ENCODE data around the gene GMDS. TPM values are rescaled to one million over a fixed set of nuclear protein-coding genes. Genes with fewer than 3 reads are reported as not detected.

The GMDS gene
- total and polyA plus RNA-seq, 2 of the 8 experiments (the other 6 are each of a cell fraction or from before 2014, with no cell fraction given): 16.8 to 50.0 TPM

- CTCF ChIA-PET (ENCODE audit: partially characterized antibody): interaction anchor here (0.6 kb wide), 1 partner anchor 40 kb away, joined by 3 read pairs; no protein-coding TSS in a partner anchor
- no peak overlapping the region for H3K9ac ChIP-seq (replicated peaks in 1 of 4; ENCODE audit: extremely low read depth in 1 of 4, low read depth in 3 of 4, low read length in 3 of 4)
- no peak overlapping the region for H4K8ac ChIP-seq (ENCODE audit: extremely low read depth, insufficient read depth, low read length)
- H3K23me2 ChIP-seq (ENCODE audit: low read depth, low read length): no peaks in the 10 kb centered on the region
- H3K36me3 ChIP-seq (ENCODE audit: control insufficient read depth in 2 of 4, insufficient read depth in 4 of 4, low read length in 3 of 4): no peaks in the 10 kb centered on the region
- H3K4me2 ChIP-seq (ENCODE audit: insufficient read depth in 1 of 2, low read depth in 2 of 2, low read length in 2 of 2): no peak overlapping the region
- peaks cover 0 to 1% (median 0%) of the 10 kb centered on the region in 4 experiments; a peak in 1 of 7 replicates for H3K27me3 ChIP-seq (replicated peaks in 1 of 4; ENCODE audit: control insufficient read depth in 3 of 4, extremely low read depth in 1 of 4, insufficient read depth in 3 of 4, low read length in 3 of 4)
- H2AFZ ChIP-seq (ENCODE audit: low read length): no peak overlapping the region
- H2BK15ac ChIP-seq (ENCODE audit: low read length): no peak overlapping the region
- no peak for FAIRE-seq
- H4K20me1 ChIP-seq (replicated peaks in 1 of 2; ENCODE audit: control insufficient read depth in 1 of 2, insufficient read depth in 2 of 2, low read length in 2 of 2): no peaks in the 10 kb centered on the region
- no peak overlapping the region for H3K56ac ChIP-seq (replicated peaks; ENCODE audit: insufficient read length, low read depth, low read length)
- no peak overlapping the region for H2AK5ac ChIP-seq (ENCODE audit: low read depth, low read length)
- H3K79me2 ChIP-seq (ENCODE audit: control insufficient read depth in 1 of 2, insufficient read depth in 2 of 2, low read length in 2 of 2): no peaks in the 10 kb centered on the region
- DNase-seq (ENCODE audit: low read depth in 1 of 2, low spot score in 2 of 2): no peak
- H2BK12ac ChIP-seq (ENCODE audit: low read depth, low read length): no peak overlapping the region
- WGBS, 2 experiments (ENCODE audit: extremely low coverage in 1 of 2, insufficient coverage in 1 of 2, insufficient read length in 1 of 2, insufficient replicate concordance in 2 of 2, low coverage in 1 of 2, low lambda C conversion rate in 2 of 2, missing lambda C conversion rate in 1 of 2): 74% methylated on average over 5 of the region's 5 CpGs; no CpG with 5 or more reads in 1 of the 2 experiments
- POLR2A ChIA-PET (ENCODE audit: partially characterized antibody): no interaction called here
- H3K79me1 ChIP-seq (ENCODE audit: low read depth, low read length): no peaks in the 10 kb centered on the region
- no peak overlapping the region for H2BK20ac ChIP-seq (ENCODE audit: low read length)
- H3K23ac ChIP-seq (ENCODE audit: insufficient read length): no peak overlapping the region
- H3K4me3 ChIP-seq (ENCODE audit: extremely low read depth in 1 of 4, insufficient read depth in 2 of 4, low read depth in 3 of 4, low read length in 4 of 4): no peak overlapping the region
- H2BK120ac ChIP-seq (replicated peaks; ENCODE audit: low read depth, low read length): no peak overlapping the region
- H2BK5ac ChIP-seq (ENCODE audit: low read depth, low read length): no peak overlapping the region
- H4K91ac ChIP-seq (replicated peaks; ENCODE audit: insufficient read length, low read length): no peak overlapping the region
- H3K14ac ChIP-seq (ENCODE audit: insufficient read length): no peak overlapping the region
- H3K4me1 ChIP-seq (replicated peaks in 1 of 4; ENCODE audit: control insufficient read depth in 3 of 4, insufficient read depth in 4 of 4, low read length in 3 of 4): no peaks in the 10 kb centered on the region
- H3K18ac ChIP-seq (ENCODE audit: extremely low read depth, low read length): no peak overlapping the region
- TF ChIP-seq TAF7 (optimal IDR thresholded peaks at IDR 0.05; ENCODE audit: borderline replicate concordance, low read depth, low read length): no peak
- no peak overlapping the region for H3K27ac ChIP-seq (ENCODE audit: low read depth, low read length)
- no peak overlapping the region for H4K5ac ChIP-seq (ENCODE audit: insufficient read length, low read depth, low read length)
- no peaks in the 10 kb centered on the region for H3K9me3 ChIP-seq (ENCODE audit: insufficient read depth in 2 of 2, low read depth in 1 of 2, low read length in 1 of 2)
- H3K4ac ChIP-seq (replicated peaks; ENCODE audit: insufficient read length, low read depth, low read length): no peak overlapping the region
Observed at GRCh38 chr6:1957746-1958145, 287.7 kb downstream of the GMDS start.
